HG03135 (cell line): Measurements from ENCODE around the gene RAB11A.

Experiments
- ATAC-seq: cut with Tn5 transposase; IDR thresholded peaks from one replicate; pipeline ENCODE4 v1.9.1; 2021; ENCODE audit warnings: mild to moderate bottlenecking, moderate library complexity; ENCODE audit not compliant: unreplicated experiment

The RAB11A gene

GRCh38 chr15:65883571-65883970 lies 14.3 kb downstream of the RAB11A start:
- ATAC-seq, result no peak

- ATAC-seq, result no peak
These were observed 15.2 kb downstream of the RAB11A start for GRCh38 chr15:65884511-65884910.

GRCh38 chr15:65885668-65886218 lies 16.5 kb downstream of the RAB11A start:
- no peak for ATAC-seq

- ATAC-seq, result no peak
These were observed 18.3 kb downstream of the RAB11A start for GRCh38 chr15:65887565-65887964.

- no peak for ATAC-seq
These were observed 19.7 kb downstream of the RAB11A start for GRCh38 chr15:65888981-65889380.

GRCh38 chr15:65893060-65893459 lies 23.8 kb downstream of the RAB11A start:
- ATAC-seq, result no peak

- ATAC-seq, result no peak
These were observed 26.9 kb downstream of the RAB11A start for GRCh38 chr15:65896236-65896635.

- no peak for ATAC-seq
These were observed 31.2 kb downstream of the RAB11A start for GRCh38 chr15:65900488-65900887.

- no peak for ATAC-seq
These were observed 32.0 kb downstream of the RAB11A start for GRCh38 chr15:65901336-65901735.

- no peak for ATAC-seq
These were observed 32.5 kb downstream of the RAB11A start for GRCh38 chr15:65901836-65902235.

- ATAC-seq, result peak; percentile 58
These were observed 33.1 kb downstream of the RAB11A start for GRCh38 chr15:65902373-65902772.

GRCh38 chr15:65903296-65904073 lies 34.2 kb downstream of the RAB11A start:
- ATAC-seq, result no peak

- ATAC-seq, result no peak
These were observed 35.0 kb downstream of the RAB11A start for GRCh38 chr15:65904301-65904700.

- no peak for ATAC-seq
These were observed 37.1 kb downstream of the RAB11A start for GRCh38 chr15:65906396-65906795.

GRCh38 chr15:65907661-65908060 lies 38.4 kb downstream of the RAB11A start:
- no peak for ATAC-seq

GRCh38 chr15:65908876-65909275 lies 39.6 kb downstream of the RAB11A start:
- no peak for ATAC-seq

GRCh38 chr15:65909831-65910230 lies 40.5 kb downstream of the RAB11A start:
- ATAC-seq, result no peak

GRCh38 chr15:65910341-65910740 lies 41.0 kb downstream of the RAB11A start:
- no peak for ATAC-seq

- ATAC-seq, result no peak
These were observed 42.9 kb downstream of the RAB11A start for GRCh38 chr15:65912235-65912634.

GRCh38 chr15:65913631-65914199 lies 44.4 kb downstream of the RAB11A start:
- ATAC-seq, result no peak

GRCh38 chr15:65914386-65914785 lies 45.1 kb downstream of the RAB11A start:
- no peak for ATAC-seq
